GM18499 (cell line): ENCODE measurements around the gene OXNAD1.

Source experiments
- ATAC-seq: cut with Tn5 transposase; IDR thresholded peaks from one replicate; pipeline ENCODE4 v1.9.1; 2021; ENCODE audit warnings: moderate number of reproducible peaks; ENCODE audit not compliant: insufficient read depth, unreplicated experiment

The OXNAD1 gene

DNA sequence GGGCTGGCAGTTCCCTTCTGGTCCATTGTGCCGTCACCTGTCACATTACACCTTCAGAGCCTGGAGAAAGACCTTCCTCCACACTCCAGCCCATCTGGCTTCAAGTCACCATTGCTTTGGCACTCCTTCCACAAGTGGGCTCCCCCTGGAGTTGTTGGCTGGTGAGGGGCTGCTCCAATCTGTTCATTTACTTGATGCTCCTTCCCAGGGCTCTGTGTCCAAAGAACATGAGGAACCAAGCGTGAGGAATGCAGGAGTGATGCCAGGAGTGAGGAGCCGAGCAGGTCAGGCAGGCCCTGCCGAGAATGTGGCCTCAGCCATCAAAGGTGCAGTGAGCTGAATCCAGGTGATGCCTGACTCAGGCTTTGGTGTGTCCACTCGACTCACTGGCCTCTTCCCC, 57.2 kb downstream of the OXNAD1 start:
- ATAC-seq = no peak

DNA sequence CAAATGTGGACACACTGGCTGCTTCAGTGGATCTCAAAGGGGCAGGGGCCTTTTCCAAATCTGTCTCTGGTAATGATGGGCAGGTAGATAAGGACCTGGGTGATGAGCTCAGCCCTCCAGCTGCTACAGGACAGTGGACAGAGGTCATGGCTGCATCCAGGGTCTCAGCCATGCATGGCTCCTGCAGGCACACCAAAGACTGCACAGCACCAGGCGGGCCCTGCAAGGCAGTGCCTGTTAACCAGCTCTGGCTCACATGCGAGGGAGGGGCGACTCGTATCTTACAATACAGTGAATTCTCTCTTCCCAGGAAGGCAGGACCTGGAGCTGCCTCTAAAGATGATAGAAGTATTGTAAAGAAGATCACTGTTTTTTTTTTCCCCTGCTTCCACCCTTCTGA, 58.7 kb downstream of the OXNAD1 start:
- no peak for ATAC-seq

DNA sequence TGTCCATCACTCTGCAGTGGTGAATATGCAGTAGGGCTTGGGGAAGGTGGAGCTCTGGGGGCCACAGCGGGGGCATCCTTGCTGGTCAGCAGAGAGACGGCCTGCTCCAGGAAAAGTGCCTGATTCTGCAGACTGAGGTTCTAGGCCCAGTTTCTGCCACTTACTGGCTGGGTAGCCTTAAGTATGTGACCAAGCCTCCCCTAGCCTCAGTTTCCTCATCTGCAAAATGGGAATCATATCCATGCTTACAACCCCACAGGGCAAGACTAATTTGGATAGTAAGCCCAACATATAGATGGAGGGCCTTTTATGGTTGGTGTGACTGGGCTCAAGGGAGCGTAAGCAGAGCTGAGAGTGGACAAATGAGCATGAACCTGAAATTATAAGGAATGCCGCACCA, 60.8 kb downstream of the OXNAD1 start:
- ATAC-seq = no peak

DNA sequence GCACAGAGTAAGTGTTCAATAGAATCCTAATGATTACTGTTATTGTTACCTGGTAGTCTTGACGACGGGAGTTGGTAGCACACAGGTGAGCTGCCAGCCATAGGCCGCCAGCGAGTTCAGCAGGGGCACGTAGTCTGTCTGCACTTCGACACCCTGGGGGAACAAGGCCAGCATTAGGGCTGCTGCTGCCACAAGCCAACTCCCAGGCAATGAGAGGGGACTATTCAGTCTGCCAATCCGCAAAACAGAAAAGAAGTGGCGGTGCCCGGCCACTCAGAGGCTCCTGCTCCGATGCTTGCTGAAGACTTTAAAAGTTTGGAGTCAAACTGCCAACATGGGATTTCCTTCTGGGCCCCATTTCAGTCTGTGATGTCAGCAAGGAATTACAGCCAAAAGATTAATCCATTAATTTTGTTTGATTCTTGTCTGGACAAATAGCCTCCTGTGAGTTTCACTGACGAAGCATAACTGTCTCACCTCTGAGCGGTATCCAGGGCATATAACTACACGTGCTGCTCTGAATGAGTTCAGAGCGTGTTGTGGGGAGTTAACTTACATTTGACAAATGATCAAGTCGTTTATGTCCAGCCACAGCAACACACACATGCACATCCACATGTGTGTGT, 61.8 kb downstream of the OXNAD1 start:
- no peak for ATAC-seq

DNA sequence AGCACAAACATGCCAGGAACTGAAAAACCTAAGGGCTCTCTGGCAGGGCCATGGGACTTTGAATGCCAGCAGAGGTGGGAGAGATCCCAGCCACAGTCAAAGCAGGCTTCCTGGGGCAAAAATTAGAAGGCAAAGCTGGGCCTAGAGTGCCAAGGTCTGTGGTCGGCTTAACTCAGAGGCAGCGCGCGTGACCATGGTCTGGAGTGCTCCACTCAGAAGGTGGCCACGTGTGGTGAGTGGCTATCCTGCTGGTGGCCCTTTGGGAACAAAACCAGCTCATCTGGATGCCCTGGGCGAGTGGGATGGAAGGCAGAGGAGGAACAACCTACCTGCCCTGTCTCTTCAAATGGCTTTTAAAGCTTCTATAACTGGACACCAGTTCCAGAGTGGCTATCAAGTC, 63.1 kb downstream of the OXNAD1 start:
- no peak for ATAC-seq

DNA sequence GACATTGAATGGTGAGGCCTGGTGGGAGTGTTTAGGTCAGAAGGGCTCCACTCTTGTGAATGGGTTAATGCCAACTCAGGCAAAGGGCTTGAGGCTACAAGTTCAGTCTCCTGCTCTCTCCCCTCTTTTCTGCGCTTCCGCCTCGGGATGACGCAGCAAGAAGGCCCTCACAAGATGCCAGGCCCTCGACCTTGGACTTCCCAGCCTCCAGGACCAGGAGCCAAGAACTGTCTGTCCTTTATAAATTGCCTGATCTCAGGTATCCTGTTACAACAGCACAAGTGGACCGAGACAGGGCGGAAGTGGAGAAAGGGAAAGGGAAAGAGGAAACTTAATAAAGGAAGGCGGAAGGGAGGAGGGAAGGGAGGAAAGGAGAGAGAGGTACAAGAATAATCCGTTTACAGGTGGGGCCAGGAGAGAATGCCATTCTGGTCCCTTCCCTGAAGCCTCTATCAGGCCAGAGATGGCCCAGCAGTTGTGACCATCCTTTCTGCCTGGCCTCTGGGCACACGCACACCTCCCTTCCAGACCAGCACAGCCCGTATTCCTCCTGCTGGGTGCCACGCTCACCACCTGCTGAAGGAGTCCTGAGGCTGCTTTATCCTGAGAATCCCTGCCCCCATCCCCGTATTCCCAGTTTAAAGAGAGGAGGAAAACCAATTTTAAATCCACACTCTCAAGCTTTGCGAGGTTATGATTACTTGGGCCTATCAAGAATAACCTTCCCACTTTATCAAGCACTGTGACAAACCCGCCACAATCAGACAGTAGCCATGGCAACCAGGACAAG, 64.2 kb downstream of the OXNAD1 start:
- ATAC-seq = no peak

DNA sequence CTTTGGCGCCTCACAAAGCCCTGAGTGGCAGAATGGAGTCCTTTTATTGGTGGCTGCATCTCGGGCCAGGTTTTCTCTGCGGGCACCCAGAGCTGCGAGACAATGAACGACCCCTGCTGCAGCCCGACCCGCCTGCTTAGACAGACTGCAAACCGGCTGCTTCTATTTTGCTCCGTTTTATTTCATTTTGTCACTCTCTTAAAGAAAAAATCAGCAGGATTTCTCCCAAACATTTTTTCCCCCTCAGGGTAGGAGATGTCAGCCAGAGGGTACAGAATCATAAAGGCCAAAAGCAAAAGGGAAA, 64.8 kb downstream of the OXNAD1 start:
- no peak for ATAC-seq

DNA sequence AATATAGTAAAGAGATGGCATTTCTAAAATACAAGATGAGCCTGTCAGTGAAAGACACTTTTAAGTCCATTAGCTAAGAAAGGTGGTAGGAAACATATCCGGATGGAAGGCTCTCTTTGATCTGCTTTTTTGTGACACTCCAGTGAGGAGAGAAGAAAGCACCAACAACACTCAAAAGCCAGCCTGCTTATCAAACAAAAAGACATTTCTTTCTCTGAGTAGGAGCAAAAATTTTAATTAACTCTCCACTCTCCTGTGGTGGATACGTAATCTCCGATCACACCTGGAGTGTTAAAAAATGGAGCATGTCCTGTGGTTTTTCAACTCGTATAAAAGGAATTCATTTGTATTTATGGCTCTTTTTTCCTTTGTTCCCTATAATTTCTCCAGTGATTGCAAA, 65.3 kb downstream of the OXNAD1 start:
- ATAC-seq = no peak

DNA sequence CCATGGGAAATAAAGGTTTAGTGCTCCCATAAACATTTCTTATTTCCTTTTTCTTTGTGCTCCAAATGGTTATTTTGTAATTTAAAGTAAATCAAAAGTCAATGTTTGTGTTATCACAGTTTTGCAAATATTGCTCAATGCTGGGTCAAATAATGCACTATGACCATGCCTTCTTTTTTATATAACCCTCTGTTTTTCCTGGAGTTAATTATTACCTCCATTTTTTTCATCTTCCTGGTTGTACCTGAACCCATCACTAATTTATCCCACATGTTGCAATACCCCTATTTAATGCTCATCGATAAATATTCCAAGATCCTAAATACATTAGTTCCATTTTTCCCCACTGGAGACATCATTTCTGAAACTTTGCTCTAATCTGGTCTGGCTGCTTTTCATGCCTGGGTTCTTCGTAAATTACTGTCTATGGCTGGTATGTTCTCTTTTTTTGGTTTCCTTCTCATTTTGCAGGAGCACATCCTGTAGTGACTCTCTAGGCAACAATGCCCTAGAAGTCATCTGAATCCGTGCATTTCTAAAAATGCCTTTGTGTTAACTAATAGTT, 66.4 kb downstream of the OXNAD1 start:
- no peak for ATAC-seq

DNA sequence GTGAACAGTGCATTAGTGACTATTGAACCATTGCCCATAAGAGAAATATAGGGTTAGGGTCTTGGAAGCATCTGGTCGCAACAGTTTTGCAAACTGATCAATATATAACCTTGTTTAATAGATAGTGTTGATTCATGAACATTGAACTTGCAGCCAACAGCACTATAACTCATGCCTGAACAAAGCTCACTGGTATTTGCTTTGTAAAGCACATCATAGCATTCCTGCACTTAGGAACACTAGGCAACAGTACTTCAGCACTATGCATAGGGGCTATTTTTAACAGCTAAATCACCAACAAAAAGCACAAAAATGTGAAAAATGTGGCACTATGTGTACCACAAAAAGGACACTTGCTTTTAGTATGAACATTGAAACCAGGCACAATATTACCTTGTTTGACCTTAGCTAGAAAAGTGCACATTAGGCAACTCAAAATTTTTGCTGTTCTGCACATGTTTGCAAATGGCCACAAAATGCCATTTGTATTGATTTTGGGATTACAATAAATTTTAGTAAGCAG, 68.0 kb downstream of the OXNAD1 start:
- ATAC-seq = no peak

DNA sequence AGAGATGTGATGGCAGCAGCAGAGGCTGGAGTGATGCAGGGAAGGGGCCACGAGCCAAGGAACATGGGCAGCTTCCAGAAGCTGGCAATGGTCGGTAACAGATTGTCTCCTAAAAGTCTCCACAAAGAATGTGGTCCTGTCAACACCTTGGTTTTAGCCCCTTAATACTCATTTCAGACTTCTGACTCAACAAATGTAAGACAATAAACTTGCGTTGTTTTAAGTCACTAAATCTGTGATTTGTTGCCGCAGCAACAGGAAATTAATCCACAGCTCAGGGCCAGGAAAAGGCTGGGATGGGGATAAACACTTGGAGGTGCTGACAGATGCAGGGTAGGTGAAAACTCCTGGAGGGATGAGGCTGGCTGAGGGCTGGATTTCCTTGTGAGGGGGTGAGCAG, 69.9 kb downstream of the OXNAD1 start:
- no peak for ATAC-seq

DNA sequence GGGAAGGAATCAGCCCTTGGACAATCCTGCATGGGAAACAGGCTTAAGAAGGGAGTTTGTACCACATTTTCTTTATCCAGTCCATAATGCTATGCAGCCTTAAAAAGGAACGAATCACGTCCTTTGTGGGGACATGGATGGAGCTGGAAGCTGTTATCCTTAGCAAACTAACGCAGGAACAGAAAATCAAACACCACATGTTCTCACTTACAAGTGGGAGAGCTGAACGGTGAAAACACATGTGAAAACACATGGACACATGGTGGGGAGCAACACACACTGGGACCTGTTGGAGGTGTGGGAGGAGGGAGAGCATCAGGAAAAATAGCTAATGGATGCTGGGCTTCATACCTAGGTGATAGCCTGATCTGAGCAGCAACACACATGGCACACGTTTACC, 70.3 kb downstream of the OXNAD1 start:
- ATAC-seq = no peak

DNA sequence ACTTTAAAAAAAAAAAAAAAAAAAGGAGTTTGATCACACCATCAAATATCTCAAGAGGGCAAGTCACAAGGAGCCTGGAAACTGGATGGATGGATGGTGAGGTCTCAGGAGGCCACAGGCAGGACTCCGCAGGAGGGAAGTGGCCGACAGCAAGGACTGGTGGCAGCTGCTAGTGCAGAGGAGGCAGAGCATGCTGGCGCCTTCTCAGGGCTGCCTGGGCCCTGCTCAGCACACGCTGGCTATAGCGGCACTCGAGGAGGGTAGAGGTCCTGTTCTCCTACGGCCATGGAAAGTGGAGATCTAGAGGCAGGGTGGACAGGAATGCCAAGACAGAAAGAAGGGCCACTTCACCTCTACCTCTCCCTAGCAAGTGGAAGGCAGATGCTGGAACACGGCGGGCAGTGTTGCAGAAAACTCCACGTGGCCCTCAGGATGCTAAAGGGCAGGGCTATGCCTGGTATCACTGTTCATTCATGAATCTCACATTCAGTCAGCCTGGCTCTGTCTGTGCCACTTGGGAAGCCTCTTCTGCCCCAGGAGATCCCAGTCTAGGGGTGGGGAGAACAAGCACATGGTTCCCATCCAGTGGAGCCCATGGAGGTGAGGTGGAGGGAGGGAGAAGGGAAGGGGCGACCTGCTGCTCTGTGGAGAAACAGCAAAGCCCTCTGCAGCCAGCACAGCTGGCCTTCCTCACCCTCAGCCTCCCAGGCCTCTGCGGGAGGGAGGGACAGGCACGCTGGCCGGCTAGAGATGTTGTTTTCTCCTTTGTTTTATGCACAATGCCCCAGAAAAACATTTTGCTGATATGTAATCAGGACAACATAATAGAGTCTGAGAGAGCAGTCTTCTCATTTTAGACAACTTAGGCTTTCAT, 71.0 kb downstream of the OXNAD1 start:
- no peak for ATAC-seq

DNA sequence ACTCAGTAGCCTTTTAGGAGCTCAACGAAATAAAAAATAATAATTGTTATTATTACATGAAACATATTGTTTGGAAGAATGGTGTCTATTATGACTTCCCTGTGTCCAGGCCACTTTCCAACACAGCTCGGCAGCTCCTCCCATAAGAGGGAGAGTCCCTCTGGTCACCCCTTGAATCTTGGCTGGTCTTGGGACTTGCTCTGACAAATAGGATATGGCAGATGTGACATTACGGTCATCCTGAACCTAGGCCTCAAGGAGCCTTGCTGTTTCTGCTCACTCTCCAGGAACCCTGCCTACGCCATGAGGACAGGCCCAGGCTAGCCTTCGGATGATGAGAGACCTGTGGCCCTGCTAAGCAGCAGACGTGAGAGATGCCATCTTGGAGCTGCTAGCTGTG, 71.8 kb downstream of the OXNAD1 start:
- no peak for ATAC-seq

DNA sequence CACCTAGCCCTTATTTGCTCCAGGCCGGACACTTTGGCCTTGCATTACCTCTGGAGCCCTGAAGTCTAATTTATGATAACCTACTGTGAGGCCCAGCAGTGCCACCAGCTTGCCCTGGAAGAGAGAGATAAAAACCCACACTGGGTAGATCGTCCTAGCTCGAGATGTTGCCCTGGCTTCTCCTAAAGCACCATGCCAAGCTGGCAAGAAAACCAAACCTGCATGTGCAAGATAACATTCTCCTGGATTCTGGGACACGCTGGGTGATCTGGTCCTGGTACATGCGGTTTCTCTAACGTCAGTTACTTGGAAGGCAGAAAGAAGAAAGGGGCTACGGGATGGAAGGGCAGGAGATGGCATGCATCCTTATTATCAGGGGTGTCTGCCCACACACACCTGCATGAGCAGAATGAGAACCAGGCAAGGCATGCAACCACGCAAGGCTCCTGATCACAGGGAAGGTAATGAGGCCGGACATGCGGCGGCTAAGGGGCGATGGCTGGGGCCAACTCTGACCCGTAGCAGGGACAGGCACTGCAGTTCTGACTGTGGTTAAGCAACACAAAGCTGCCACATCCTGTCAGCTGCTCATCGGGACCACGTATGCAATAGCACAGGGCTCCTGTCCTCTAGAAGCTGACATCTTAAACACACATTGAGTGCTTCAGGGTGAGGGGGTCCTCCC, 73.0 kb downstream of the OXNAD1 start:
- peak; percentile 64 for ATAC-seq

DNA sequence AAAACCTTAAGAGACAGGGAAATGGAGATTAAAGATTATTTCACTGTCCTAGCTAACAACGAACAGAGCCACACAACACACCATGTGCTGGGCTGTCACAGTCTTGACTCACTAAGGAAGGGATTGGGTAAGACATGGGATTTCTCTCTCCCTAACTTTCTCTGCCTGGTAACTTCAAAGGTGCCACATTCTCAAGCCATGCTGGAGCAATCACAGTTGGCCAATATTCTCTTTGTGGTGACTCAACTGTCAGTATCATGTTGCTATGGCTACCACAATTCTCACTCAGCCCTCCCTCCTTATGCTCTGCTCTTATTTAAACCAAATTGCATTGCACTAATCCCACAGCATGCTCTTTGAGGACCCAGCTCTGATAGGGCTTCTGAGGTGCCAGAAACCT, 74.0 kb downstream of the OXNAD1 start:
- ATAC-seq = no peak

DNA sequence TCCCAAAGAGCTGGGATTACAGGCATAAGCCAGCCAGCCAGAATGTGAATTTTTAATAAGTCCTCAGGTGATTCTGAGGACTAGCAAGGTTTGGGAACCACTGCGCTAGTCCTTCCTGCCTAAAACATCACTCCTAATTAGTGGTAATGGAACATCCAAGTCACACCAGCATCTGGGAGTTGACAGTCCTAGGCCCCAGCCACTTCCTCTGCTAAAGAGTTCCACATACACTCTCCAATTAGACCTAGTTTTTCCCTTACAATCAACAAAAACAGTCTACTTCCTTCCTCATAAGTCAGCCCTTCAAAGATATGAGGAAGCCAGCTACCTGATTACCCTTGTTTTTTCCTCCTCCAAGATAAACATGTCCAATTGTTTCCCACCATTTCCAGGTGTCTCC, 78.1 kb downstream of the OXNAD1 start:
- ATAC-seq = no peak

DNA sequence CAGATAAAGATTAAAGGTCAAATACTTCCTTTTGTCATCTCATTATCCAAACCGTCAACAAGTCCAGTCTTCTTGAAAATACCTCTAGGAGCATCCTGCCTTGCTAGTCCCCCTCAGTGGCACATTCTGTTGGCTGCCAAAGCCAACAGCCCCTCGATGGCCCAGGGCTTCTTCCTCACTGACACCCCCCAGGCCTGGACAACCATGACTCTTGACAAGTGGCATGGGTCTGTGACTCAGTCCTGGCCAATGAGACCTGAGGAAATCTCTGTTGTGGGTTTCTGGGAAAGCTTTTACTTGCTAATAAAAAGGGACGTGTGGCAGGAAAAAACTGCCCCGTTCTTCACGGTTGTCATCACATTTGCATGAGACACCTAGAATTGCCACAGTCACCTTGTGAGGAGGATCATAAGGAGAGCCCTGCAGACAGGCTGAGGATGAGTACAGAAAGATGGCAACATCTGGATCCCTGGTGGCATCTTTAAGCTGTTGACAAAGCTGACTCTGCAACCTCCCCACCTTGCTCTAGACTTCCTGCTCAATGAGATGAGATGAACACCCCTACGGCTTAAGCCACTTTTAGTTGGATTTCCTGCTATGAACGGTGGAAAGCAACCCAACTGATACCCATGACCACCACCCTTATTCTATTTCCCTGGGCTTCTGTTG, 81.5 kb downstream of the OXNAD1 start:
- ATAC-seq = no peak

DNA sequence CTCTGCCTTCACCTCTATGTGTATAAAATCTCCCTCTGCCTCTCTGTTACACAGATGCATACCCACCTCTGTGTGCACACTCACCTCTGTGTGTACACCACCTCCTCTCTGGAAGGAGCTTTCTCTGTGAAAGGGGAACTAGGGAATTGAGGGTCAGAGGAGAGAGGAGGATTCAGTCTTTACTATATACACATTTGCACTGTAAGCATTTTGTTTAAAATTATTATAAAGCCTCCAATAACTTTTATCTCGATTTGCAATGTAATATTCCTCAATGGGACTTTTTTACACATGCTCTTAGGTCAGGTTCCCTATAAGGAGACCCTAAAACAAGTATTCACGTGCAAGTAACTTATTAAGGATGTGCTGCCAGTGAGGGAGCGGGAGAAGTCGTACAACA, 82.5 kb downstream of the OXNAD1 start:
- ATAC-seq = no peak
